ENCODE results near the gene COL6A5. TPM values are rescaled to one million over a fixed set of nuclear protein-coding genes. Genes with fewer than 3 reads are reported as not detected.

The COL6A5 gene
- total and polyA plus RNA-seq, 2 of the 13 experiments (the other 11 are each of a cell fraction or from before 2014, with no cell fraction given) = not detected

GRCh38 chr3:130514681-130515080 lies 169.2 kb downstream of the COL6A5 start:
- in situ Hi-C loops (cut with HindIII; ENCODE audit: extremely low pct_ligation_motif_present, low pct_unique_long_range_greater_than_20kb) = no loop called here
- TF ChIP-seq, protein P1, sequence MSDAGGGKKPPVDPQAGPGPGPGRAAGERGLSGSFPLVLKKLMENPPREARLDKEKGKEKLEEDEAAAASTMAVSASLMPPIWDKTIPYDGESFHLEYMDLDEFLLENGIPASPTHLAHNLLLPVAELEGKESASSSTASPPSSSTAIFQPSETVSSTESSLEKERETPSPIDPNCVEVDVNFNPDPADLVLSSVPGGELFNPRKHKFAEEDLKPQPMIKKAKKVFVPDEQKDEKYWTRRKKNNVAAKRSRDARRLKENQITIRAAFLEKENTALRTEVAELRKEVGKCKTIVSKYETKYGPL (CRISPR knock-in tag; IDR thresholded peaks at IDR 0.05) = no peak
- no peak for TF ChIP-seq NFE2 (CRISPR knock-in tag; IDR thresholded peaks at IDR 0.05)
- no peak for TF ChIP-seq ZNF143 (CRISPR knock-in tag; IDR thresholded peaks at IDR 0.05)
- no peak for TF ChIP-seq ZNF713 (CRISPR knock-in tag; IDR thresholded peaks at IDR 0.05)
- no peaks in the 10 kb centered on the region for H3K9me3 ChIP-seq (ENCODE audit: low read length)

GRCh38 chr3:130515755-130516154 lies 170.3 kb downstream of the COL6A5 start:
- ATAC-seq (no peak), FAIRE-seq (no peak), DNase-seq (ENCODE audit: low spot score) (no peak)
- Histone ChIP-seq H3K79me2 (ENCODE audit: insufficient read depth, low read length) (no peaks in the 10 kb centered on the region), H4K20me1 (ENCODE audit: insufficient read depth, low read length) (no peaks in the 10 kb centered on the region), H3K27ac (ENCODE audit: extremely low read length, insufficient read depth, low read length) (no peak overlapping the region), H3K27me3 (ENCODE audit: control insufficient read depth in 1 of 2, insufficient read depth in 2 of 2, low read length in 2 of 2) (peaks cover 0 to 20% of the 10 kb centered on the region in 2 experiments; a peak in 2 of 5 replicates), H3K9ac (ENCODE audit: insufficient read depth, low read depth, low read length) (no peak overlapping the region), H2AFZ (ENCODE audit: low read length) (no peak overlapping the region), H3K36me3 (replicated peaks in 1 of 2; ENCODE audit: control insufficient read depth in 1 of 2, insufficient read depth in 2 of 2, low read length in 2 of 2) (no peaks in the 10 kb centered on the region), H3K4me2 (ENCODE audit: low read depth, low read length) (no peak overlapping the region), H3K4me3 (replicated peaks in 1 of 3; ENCODE audit: insufficient read depth in 1 of 3, low read depth in 2 of 3, low read length in 3 of 3) (no peak overlapping the region), H3K9me3 (ENCODE audit: low read length) (no peaks in the 10 kb centered on the region), H3K4me1 (ENCODE audit: insufficient read depth, low read length) (no peaks in the 10 kb centered on the region)
- intact Hi-C loops (cut with micrococcal nuclease; ENCODE audit: unreplicated experiment) = no loop called here
- 7% methylated on average over 2 of the region's 2 CpGs for WGBS (ENCODE audit: low lambda C conversion rate)
- TF ChIP-seq SRSF1 (optimal IDR thresholded peaks at IDR 0.05; ENCODE audit: low read depth, low read length) = no peak
- no peak for TF ChIP-seq ZNF777 (CRISPR knock-in tag; IDR thresholded peaks at IDR 0.05)
- no peak for TF ChIP-seq MTA1 (CRISPR knock-in tag; IDR thresholded peaks at IDR 0.05; ENCODE audit: borderline replicate concordance)
- no peak for TF ChIP-seq NR2C2 (CRISPR knock-in tag; IDR thresholded peaks at IDR 0.05; ENCODE audit: borderline replicate concordance)
- no peak for TF ChIP-seq TFDP2 (CRISPR knock-in tag; IDR thresholded peaks at IDR 0.05)
- TF ChIP-seq AKAP8 (CRISPR knock-in tag; IDR thresholded peaks at IDR 0.05) = no peak
- TF ChIP-seq NBN (conservative IDR thresholded peaks at IDR 0.05) = no peak
- BruUV-seq (replicated peaks) = no TSS peak
- ChIA-PET POLR2A (no interaction called here), CTCF (ENCODE audit: low intra/inter-chr PET ratio, low total read pairs) (no interaction called here)
- in situ Hi-C loops (cut with HindIII; ENCODE audit: extremely low pct_ligation_motif_present, low pct_unique_long_range_greater_than_20kb) = no loop called here

More at GRCh38 chr3:130514681-130515080, 169.2 kb downstream of the COL6A5 start:
- no TSS peak for BruUV-seq (replicated peaks)
- DNase-seq (ENCODE audit: low spot score) = no peak
- H3K4me1 ChIP-seq (ENCODE audit: insufficient read depth, low read length) = no peaks in the 10 kb centered on the region
- no peak overlapping the region for H3K4me2 ChIP-seq (ENCODE audit: low read depth, low read length)
- H3K79me2 ChIP-seq (ENCODE audit: insufficient read depth, low read length) = no peaks in the 10 kb centered on the region
- ChIA-PET POLR2A (no interaction called here), CTCF (ENCODE audit: low intra/inter-chr PET ratio, low total read pairs) (no interaction called here)
- H3K9ac ChIP-seq (ENCODE audit: insufficient read depth, low read depth, low read length) = no peak overlapping the region
- no peaks in the 10 kb centered on the region for H3K36me3 ChIP-seq (replicated peaks in 1 of 2; ENCODE audit: control insufficient read depth in 1 of 2, insufficient read depth in 2 of 2, low read length in 2 of 2)
- H2AFZ ChIP-seq (ENCODE audit: low read length) = no peak overlapping the region
- intact Hi-C loops (cut with micrococcal nuclease; ENCODE audit: unreplicated experiment) = no loop called here
- H3K27ac ChIP-seq (ENCODE audit: extremely low read length, insufficient read depth, low read length) = no peak overlapping the region
- H3K4me3 ChIP-seq (replicated peaks in 1 of 3; ENCODE audit: insufficient read depth in 1 of 3, low read depth in 2 of 3, low read length in 3 of 3) = no peak overlapping the region
- H3K27me3 ChIP-seq (ENCODE audit: control insufficient read depth in 1 of 2, insufficient read depth in 2 of 2, low read length in 2 of 2) = peaks cover 0 to 21% of the 10 kb centered on the region in 2 experiments; a peak in 2 of 5 replicates
- no peaks in the 10 kb centered on the region for H4K20me1 ChIP-seq (ENCODE audit: insufficient read depth, low read length)
- 0% methylated on average over 1 of the region's 1 CpG for WGBS (ENCODE audit: low lambda C conversion rate)
- no peak for FAIRE-seq
- no peak for ATAC-seq
